Stimulated activated CD8-positive, alpha-beta memory T cell treated with anti-CD3 and anti-CD28 coated beads, Interleukin-15, amount 100 ng/mL, for 24 hours (primary cell): Measurements from ENCODE around the gene ERO1A.
"Not testable (repeated sequence)": the region's sequence is repeated elsewhere in the genome, so short reads cannot be mapped to it uniquely, and the experiment has no call there.

Source experiments
- DNase-seq: peaks from one replicate; pipeline ENCODE4 v3.0.0-alpha.2; 2020; ENCODE audit warnings: low read depth

Gene ERO1A

GRCh38 chr14:52695481-52696091, at the start of gene ERO1A:
ERO1A (minus strand) TSS chr14:52695558; CDS start chr14:52695481, 77 bp downstream.
- DNase-seq: peak; percentile 41

- no peak for DNase-seq
Measured at GRCh38 chr14:52741865-52742264, 46.5 kb upstream of the ERO1A start.

GRCh38 chr14:52740751-52741150, 45.4 kb upstream of the ERO1A start:
- DNase-seq: no peak

- no peak for DNase-seq
Measured at GRCh38 chr14:52738409-52738808, 43.1 kb upstream of the ERO1A start.

- DNase-seq: no peak
Measured at GRCh38 chr14:52735921-52736489, 40.6 kb upstream of the ERO1A start.

GRCh38 chr14:52733824-52734223, 38.5 kb upstream of the ERO1A start:
- no peak for DNase-seq

GRCh38 chr14:52730709-52731111, 35.4 kb upstream of the ERO1A start:
- DNase-seq: no peak

GRCh38 chr14:52729925-52730708, 34.8 kb upstream of the ERO1A start, which contains the start of gene STYX:
STYX (plus strand) TSS chr14:52730166; CDS start chr14:52730475, 309 bp downstream.
- peak; percentile 96 for DNase-seq

- no peak for DNase-seq
Measured at GRCh38 chr14:52729585-52729924, 34.2 kb upstream of the ERO1A start.

GRCh38 chr14:52729035-52729434, 33.7 kb upstream of the ERO1A start:
- DNase-seq: not testable (repeated sequence)

GRCh38 chr14:52727509-52727908, 32.2 kb upstream of the ERO1A start:
- not testable (repeated sequence) for DNase-seq

GRCh38 chr14:52724360-52724644, 28.9 kb upstream of the ERO1A start:
- no peak for DNase-seq

GRCh38 chr14:52723514-52724359, 28.4 kb upstream of the ERO1A start:
- no peak for DNase-seq

GRCh38 chr14:52716155-52716554, 20.8 kb upstream of the ERO1A start:
- DNase-seq: no peak

GRCh38 chr14:52711666-52712065, 16.3 kb upstream of the ERO1A start:
- no peak for DNase-seq

- peak; percentile 88 for DNase-seq
Measured at GRCh38 chr14:52706724-52707706, 11.7 kb upstream of the ERO1A start, which contains the start of gene PSMC6. PSMC6 (plus strand) TSS chr14:52707200; CDS start chr14:52707220, 20 bp downstream.

- no peak for DNase-seq
Measured at GRCh38 chr14:52706286-52706685, 10.9 kb upstream of the ERO1A start.

GRCh38 chr14:52703664-52704063, 8.3 kb upstream of the ERO1A start:
- no peak for DNase-seq

- no peak for DNase-seq
Measured at GRCh38 chr14:52703225-52703624, 7.9 kb upstream of the ERO1A start.

GRCh38 chr14:52701223-52701622, 5.9 kb upstream of the ERO1A start:
- DNase-seq: no peak

- no peak for DNase-seq
Measured at GRCh38 chr14:52700701-52701172, 5.4 kb upstream of the ERO1A start.
